ENCODE data around the gene SUPT7L. TPM values are rescaled to one million over a fixed set of nuclear protein-coding genes. Genes with fewer than 3 reads are reported as not detected.

Gene SUPT7L
- total RNA-seq, 1 donor from 2014 or later: 6.1 TPM

DNA sequence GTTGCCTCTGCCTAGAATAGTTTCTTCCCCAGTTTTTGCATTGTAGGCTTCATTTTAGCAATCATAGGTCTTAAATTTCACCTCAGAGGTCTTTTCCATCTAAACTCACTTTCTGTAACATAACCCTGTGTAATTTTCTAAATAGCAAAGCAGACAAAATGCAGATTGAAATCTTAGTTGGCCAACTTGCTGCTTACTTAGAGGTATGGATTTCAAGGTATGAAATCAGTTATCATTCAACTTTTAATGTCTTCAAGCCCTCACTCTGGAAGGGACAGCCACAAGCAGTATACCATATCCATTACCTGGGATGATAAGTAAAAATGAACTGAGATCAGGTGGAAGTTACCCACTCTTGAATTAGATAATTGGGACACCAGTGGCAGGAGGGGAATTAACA, 38.5 kb downstream of the SUPT7L start:
- Histone ChIP-seq H3K4me1 (peaks cover 0 to 4% of the 10 kb centered on the region in 2 donors), H3K27me3 (no peaks in the 10 kb centered on the region), H3K4me3 (no peak overlapping the region), H3K27ac (no peak overlapping the region), H3K36me3 (peaks cover 38 to 42% of the 10 kb centered on the region in 2 donors), H3K9me3 (no peaks in the 10 kb centered on the region)
- DNase-seq (ENCODE audit: low spot score in 2 of 2): no peak
- intact Hi-C loops (cut with DNase I): no loop called here
- TF ChIP-seq, protein P1, sequence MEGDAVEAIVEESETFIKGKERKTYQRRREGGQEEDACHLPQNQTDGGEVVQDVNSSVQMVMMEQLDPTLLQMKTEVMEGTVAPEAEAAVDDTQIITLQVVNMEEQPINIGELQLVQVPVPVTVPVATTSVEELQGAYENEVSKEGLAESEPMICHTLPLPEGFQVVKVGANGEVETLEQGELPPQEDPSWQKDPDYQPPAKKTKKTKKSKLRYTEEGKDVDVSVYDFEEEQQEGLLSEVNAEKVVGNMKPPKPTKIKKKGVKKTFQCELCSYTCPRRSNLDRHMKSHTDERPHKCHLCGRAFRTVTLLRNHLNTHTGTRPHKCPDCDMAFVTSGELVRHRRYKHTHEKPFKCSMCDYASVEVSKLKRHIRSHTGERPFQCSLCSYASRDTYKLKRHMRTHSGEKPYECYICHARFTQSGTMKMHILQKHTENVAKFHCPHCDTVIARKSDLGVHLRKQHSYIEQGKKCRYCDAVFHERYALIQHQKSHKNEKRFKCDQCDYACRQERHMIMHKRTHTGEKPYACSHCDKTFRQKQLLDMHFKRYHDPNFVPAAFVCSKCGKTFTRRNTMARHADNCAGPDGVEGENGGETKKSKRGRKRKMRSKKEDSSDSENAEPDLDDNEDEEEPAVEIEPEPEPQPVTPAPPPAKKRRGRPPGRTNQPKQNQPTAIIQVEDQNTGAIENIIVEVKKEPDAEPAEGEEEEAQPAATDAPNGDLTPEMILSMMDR (IDR thresholded peaks at IDR 0.05): no peak

DNA sequence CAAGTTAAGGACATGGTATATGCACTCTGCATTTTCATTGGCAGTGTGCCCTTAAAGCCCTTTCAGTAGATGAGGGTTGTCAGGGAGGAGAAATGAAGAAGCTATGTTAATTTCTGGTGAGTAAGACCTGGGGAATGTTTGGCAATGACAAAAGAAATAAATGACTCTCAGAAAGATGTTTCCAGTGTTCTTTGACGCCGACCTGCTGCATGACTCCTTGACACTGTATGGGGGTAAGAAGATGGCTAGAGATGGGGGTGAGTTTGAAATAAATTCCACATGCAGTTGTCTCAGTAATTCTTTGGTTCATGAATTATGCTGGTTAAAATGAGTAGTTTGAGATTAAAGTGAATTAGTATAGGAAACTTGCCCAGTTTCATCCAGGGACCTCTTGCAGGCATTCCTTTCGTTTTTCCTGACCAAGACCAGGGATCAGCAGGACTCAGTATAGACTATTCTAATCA, 40.5 kb downstream of the SUPT7L start:
- H3K9me3 ChIP-seq: no peaks in the 10 kb centered on the region
- H3K4me3 ChIP-seq: no peak overlapping the region
- intact Hi-C loops (cut with DNase I): no loop called here
- H3K27me3 ChIP-seq: no peaks in the 10 kb centered on the region
- TF ChIP-seq, protein P1 (IDR thresholded peaks at IDR 0.05): no peak
- no peaks in the 10 kb centered on the region for H3K4me1 ChIP-seq
- no peak overlapping the region for H3K27ac ChIP-seq
- no peak for DNase-seq (ENCODE audit: low spot score in 2 of 2)
- H3K36me3 ChIP-seq: peaks cover 53 to 61% of the 10 kb centered on the region in 2 donors

DNA sequence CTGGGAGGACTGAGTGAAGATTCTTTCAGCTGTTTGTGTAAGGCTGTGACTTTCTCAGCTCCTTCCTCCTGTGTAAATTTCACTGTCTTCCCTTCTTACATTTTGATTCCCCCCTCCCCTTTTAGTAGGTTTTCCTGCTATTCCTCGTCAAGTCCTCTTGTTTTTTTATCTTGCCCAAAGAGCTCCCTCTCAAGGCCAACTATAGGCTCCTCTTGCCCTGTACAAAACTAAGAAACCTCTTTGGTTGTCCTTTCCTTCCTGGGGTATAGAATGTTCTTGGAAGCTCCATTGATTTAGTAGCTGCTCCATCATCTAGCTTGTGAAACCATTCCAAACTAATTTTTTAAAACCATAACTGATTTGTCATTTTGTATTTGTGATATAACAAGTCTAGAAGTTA, 41.9 kb downstream of the SUPT7L start:
- Histone ChIP-seq H3K4me3 (no peak overlapping the region), H3K9me3 (no peaks in the 10 kb centered on the region), H3K4me1 (no peaks in the 10 kb centered on the region), H3K27ac (no peak overlapping the region), H3K36me3 (peaks cover 66 to 74% of the 10 kb centered on the region in 2 donors), H3K27me3 (no peaks in the 10 kb centered on the region)
- no peak for DNase-seq (ENCODE audit: low spot score in 2 of 2)
- TF ChIP-seq, protein P1 (IDR thresholded peaks at IDR 0.05): no peak
- intact Hi-C loops (cut with DNase I): no loop called here

DNA sequence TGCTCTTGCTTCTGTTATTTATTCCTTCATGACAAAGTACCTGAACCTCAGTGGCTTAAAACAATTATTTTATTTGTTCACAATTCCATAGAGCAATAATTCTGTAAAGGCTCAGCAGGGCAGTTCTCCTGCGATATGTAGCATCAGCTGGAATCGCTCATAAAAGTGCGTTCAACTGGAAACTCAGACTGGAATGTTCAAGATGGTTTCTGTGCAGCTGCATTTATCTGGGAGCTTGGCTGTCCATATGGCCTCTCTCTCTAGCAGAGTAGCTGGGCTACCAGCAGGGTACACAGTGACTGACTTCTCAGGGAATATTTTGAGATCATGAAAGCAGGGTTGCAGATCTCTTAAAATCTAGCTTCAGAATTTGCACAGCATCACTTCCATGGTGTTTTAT, 48.1 kb downstream of the SUPT7L start:
- no peaks in the 10 kb centered on the region for H3K4me1 ChIP-seq
- TF ChIP-seq, protein P1 (IDR thresholded peaks at IDR 0.05): no peak
- no peak overlapping the region for H3K4me3 ChIP-seq
- DNase-seq (ENCODE audit: low spot score in 2 of 2): no peak
- no peaks in the 10 kb centered on the region for H3K9me3 ChIP-seq
- H3K27ac ChIP-seq: no peak overlapping the region
- intact Hi-C loops (cut with DNase I): no loop called here
- H3K27me3 ChIP-seq: no peaks in the 10 kb centered on the region
- H3K36me3 ChIP-seq: peaks cover 47 to 78% of the 10 kb centered on the region in 2 donors

DNA sequence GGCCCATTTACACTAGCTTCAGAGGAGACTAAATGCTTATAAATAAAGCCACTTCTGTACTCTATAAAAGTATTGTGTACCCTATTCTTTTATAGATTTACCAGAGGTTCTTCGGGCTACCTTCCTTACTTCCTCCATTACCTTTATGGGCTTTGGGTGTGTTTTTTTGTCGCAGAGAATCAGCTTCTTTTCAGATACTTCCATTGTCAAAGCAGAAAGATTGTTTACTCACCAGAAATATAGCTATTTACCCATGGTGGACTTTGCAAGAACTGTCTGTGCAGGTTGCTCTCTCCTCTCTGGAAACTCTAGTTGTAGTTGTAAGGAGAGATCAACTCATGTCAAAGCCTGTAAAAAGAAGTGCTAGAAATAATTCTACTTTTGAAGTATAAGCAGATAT, 49.4 kb downstream of the SUPT7L start:
- Histone ChIP-seq H3K27me3 (no peaks in the 10 kb centered on the region), H3K4me1 (no peaks in the 10 kb centered on the region), H3K9me3 (no peaks in the 10 kb centered on the region), H3K27ac (no peak overlapping the region), H3K36me3 (peaks cover 39 to 77% of the 10 kb centered on the region in 2 donors), H3K4me3 (no peak overlapping the region)
- intact Hi-C loops (cut with DNase I): no loop called here
- no peak for DNase-seq (ENCODE audit: low spot score in 2 of 2)
- TF ChIP-seq, protein P1 (IDR thresholded peaks at IDR 0.05): no peak

DNA sequence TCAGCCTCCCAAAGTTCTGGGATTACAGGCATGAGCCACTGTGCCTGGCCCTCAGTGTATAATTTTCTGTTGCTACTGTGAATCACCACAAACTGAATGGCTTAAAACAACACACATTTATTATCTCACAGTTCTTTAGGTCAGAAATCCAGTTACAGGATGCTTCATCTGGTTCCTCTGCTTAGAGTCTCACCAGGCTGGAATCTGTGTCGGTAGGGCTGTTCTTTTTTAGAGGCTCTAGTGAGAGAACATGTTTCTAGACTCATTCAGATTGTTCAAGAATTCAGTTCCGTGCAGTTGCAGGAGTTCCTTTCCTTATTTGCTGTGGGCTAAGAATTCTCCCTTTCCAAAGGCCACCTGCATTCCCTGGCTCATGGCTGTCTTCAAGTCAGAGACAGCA, 56.8 kb downstream of the SUPT7L start:
- no peak overlapping the region for H3K27ac ChIP-seq
- no peaks in the 10 kb centered on the region for H3K4me1 ChIP-seq
- H3K36me3 ChIP-seq: peaks cover 59 to 92% of the 10 kb centered on the region in 2 donors
- no peak for DNase-seq (ENCODE audit: low spot score in 2 of 2)
- H3K27me3 ChIP-seq: no peaks in the 10 kb centered on the region
- no peak overlapping the region for H3K4me3 ChIP-seq
- TF ChIP-seq, protein P1 (IDR thresholded peaks at IDR 0.05): no peak
- intact Hi-C loops (cut with DNase I): no loop called here
- H3K9me3 ChIP-seq: no peaks in the 10 kb centered on the region
